ENCODE measurements around the gene UTF1. TPM values are rescaled to one million over a fixed set of nuclear protein-coding genes. Genes with fewer than 3 reads are reported as not detected.

UTF1 gene
- total and polyA plus RNA-seq, 2 of the 8 experiments (the other 6 are each of a cell fraction or from before 2014, with no cell fraction given) = 0.47 to 21.8 TPM

DNA sequence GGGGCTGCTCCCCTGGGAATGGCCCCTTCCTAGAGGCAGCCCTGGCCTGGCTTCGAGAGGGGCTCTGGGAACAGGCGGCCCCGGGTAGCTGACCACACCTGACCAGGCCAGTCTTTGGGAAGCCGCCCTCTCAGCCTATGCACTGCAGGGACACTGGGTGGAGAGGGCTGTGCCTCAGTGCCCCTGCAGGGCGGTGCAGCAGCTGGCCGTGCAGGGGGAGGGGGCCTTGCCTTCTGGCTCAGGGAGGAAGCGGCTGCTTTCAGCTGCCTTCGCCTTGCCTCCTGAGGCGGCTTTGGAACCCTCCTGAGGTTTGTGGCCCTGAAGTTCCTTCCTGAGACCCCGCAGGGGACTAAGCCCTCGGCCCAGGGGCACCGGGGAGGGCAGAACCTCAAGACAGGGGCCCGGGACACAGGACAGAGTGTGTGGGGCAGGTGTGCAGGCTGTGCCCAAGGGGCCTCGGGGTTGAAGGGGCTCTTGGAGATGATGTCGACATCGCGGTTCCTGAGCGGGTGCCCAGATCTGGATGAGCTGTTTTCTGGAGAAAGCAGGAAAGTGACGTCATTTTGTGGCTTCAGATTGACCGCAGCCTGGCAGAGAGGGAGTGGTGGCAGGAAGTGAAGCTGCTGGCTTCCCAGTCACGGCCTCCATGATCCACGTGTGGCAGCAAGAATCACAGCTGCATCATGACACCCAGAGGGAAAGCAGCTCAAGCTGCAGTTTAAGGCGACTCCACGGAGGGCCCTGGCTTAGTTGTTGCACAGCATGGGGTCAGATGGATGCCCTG, 29.0 kb downstream of the UTF1 start (continued):
- TF ChIP-seq YY1 (IDR thresholded peaks at IDR 0.05; ENCODE audit: low read depth, low read length) (no peak), KDM1A (IDR thresholded peaks at IDR 0.05; ENCODE audit: borderline replicate concordance, low read length) (no peak), EGR1 (IDR thresholded peaks at IDR 0.05; ENCODE audit: borderline replicate concordance, low read depth, low read length) (no peak), POLR2AphosphoS5 (IDR thresholded peaks at IDR 0.05; ENCODE audit: low read depth, low read length) (no peak)
